ENCODE measurements around the gene FOXL3. TPM values are rescaled to one million over a fixed set of nuclear protein-coding genes. Genes with fewer than 3 reads are reported as not detected.
"Not testable (repeated sequence)": the region's sequence is repeated elsewhere in the genome, so short reads cannot be mapped to it uniquely, and the experiment has no call there.

Gene FOXL3
- total RNA-seq, 1 experiment from 2014 or later: not detected

DNA sequence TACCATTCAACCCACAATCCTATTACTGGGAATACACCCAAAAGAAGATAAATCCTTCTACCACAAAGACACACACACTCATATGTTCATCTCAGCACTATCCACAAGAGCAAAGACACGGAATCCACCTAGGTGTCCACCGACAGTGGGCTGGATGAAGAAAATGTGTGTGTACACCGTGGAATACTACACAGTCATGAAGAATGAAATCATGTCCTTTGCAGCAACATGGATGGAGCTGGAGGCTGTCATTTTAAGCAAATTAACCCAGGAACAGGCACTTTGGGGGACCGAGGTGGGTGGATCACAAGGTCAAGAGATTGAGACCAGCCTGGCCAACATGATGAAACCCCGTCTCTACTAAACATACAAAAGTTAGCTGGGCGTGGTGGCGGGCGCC, 8.3 kb upstream of the FOXL3 start:
- in situ Hi-C loops (cut with HindIII; ENCODE audit: low sequenced_read_pairs): no loop called here
- no peak for DNase-seq (ENCODE audit: low spot score)

DNA sequence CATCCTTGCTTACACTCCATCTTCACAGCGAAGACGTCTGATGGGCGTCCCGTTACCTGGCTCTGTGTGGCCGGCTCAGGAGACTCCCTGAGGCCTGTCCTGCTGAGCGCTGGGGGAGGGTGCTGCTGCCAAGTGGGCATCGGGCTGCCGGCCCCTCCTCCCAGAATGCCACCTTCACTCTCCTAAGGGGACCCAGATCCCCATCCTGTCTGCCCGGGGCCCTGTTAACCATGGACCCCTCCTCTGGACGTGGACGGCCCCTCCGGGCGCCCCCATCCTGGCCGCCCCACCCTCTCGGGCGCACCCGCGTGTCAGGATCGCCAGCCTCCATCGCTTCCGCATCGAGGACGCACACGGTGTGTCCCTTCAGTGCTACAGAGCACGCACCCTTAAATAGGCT, 7.3 kb upstream of the FOXL3 start:
- in situ Hi-C loops (cut with HindIII; ENCODE audit: low sequenced_read_pairs): no loop called here
- DNase-seq (ENCODE audit: low spot score): no peak

- DNase-seq (ENCODE audit: low spot score): no peak
- in situ Hi-C loops (cut with HindIII; ENCODE audit: low sequenced_read_pairs): no loop called here
Measured at GRCh38 chr7:284762-285722, 4.9 kb upstream of the FOXL3 start.

- in situ Hi-C loops (cut with HindIII; ENCODE audit: low sequenced_read_pairs): no loop called here
- no peak for DNase-seq (ENCODE audit: low spot score)
Measured at GRCh38 chr7:285731-286130, 4.2 kb upstream of the FOXL3 start.

DNA sequence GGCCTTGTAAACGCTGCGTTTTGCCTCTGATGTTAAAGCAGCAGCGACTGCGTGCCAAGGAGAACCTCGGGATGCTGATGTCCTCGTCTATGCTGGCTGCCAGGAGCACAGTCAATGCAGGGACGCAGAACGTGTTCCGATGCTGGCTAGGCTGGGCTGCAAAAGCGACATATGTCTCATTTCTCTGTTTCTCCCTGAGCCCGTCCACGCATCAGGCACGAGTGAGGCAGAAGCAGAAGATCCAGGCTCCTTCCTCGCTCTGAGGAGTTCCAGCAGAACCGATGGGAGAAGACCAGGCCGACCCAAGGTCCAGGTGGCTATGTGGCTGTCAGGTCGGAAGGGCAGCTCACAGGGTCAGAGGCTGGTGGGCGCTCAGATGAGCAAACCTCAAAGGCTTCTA, 3.7 kb upstream of the FOXL3 start:
- DNase-seq (ENCODE audit: low spot score): no peak
- in situ Hi-C loops (cut with HindIII; ENCODE audit: low sequenced_read_pairs): no loop called here

- in situ Hi-C loops (cut with HindIII; ENCODE audit: low sequenced_read_pairs): no loop called here
- DNase-seq (ENCODE audit: low spot score): no peak
Measured at GRCh38 chr7:288671-289101, 1.3 kb upstream of the FOXL3 start.

- no peak for DNase-seq (ENCODE audit: low spot score)
- in situ Hi-C loops (cut with HindIII; ENCODE audit: low sequenced_read_pairs): no loop called here
Measured at GRCh38 chr7:289209-289755, 688 bp upstream of the FOXL3 start.

GRCh38 chr7:290554-291372, 793 bp downstream of the FOXL3 start:
- in situ Hi-C loops (cut with HindIII; ENCODE audit: low sequenced_read_pairs): no loop called here
- no peak for DNase-seq (ENCODE audit: low spot score)

DNA sequence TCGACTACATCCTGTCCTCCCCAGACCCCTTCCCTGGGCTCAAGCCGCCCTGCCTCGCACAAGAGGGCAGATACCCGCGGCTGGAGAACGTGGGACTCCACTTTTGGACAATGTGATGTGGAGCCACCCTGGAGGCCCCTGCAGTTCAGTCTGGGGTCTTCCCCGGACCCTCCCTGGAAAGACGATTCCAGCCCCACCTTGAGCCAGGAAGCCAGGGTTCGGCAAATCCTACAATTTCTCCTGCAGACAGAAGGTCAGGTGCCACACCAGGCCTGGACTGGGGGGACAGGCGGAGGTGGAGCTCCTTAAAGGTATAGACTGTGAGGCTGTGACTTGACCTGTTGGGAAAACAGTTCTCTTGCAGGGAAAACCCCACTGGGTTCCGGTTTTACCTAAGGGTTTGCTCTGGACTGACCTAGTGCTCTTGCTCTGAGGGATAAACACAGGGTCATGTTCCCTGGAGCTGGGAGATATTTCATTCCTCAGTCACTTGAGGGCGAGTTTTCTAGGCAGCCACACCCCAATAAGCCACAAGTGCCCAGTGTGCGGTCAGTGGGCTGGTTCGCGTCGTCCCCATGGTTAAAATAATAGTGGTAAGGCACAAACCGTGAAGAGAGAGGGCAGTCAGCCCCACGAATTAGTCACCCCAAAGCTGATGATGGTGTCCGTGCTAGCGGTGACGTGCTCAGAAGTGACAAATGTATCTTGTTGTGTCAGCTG, 1.6 kb downstream of the FOXL3 start:
- in situ Hi-C loops (cut with HindIII; ENCODE audit: low sequenced_read_pairs): no loop called here
- DNase-seq (ENCODE audit: low spot score): no peak

- DNase-seq (ENCODE audit: low spot score): no peak
- in situ Hi-C loops (cut with HindIII; ENCODE audit: low sequenced_read_pairs): no loop called here
Measured at GRCh38 chr7:292226-292625, 2.3 kb downstream of the FOXL3 start.

DNA sequence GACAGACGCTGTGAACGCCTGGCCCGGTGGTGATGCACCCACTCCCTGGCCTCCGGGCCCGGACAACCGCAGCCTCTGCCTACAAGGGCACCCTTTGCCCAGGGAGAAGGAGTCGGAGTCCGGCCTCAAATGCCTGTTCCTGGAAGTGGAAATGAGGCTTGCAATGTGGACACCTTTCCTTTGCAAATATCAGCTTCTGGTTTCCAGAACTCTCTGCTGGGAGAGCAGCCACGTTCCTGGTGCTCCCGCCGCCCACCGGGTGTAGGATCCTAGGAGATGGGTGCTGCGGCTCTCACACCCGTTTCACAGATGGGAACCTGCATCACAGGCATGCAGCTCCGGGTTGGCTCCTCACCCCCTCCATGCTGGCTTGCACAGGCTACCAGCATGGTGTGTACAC, 2.9 kb downstream of the FOXL3 start:
- in situ Hi-C loops (cut with HindIII; ENCODE audit: low sequenced_read_pairs): no loop called here
- no peak for DNase-seq (ENCODE audit: low spot score)

- no peak for DNase-seq (ENCODE audit: low spot score)
- in situ Hi-C loops (cut with HindIII; ENCODE audit: low sequenced_read_pairs): no loop called here
Measured at GRCh38 chr7:293681-294439, 3.9 kb downstream of the FOXL3 start.

- in situ Hi-C loops (cut with HindIII; ENCODE audit: low sequenced_read_pairs): no loop called here
- no peak for DNase-seq (ENCODE audit: low spot score)
Measured at GRCh38 chr7:294440-295154, 4.6 kb downstream of the FOXL3 start.

DNA sequence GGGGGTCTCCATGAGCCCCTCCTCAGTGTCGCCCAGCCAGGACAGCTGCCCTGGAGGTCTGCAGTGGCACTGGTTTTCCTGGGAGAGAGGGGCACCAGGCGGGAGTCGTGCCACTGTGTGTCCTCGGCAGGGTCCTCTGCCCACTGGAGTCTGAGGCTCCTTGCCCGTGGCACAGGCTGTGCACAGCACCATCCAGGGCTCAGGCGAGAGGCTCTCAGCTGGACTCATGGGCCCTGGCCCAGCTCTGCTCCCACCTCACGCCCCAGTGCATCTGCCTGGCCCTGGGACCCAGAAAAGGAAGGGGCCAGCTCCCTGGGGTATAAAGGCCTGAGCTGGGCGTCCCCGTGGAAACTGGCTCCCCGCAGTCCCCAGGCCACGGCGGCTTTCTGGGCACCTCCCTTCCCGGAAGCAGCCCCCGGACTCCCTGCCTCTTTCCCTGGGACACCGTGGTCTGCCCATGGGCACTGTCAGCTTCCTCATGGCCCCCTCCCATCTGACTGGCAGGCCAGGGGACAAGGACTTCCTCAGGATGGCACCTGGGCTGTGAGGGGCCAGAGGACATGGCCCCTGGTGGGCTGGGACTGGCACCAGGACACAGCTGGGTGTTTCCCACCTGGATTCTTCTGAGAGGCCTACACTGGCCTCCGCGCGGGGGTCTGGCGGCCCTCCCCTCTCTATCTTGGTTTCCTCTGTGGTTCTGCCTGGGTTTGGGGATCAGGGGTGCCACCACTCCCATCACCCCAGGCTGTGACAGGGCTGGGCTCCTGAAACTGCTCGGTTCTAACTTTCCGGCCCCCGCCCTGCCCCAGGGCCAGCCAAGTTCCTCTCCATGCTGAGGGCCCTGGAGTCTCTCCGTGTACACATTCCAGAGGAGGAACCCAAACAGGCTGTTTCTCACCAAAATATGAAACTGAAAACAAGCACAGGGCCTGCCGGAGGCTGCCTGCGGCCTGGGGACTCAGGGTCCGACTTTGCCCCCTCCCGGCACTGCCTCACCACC, 5.5 kb downstream of the FOXL3 start:
- DNase-seq (ENCODE audit: low spot score): no peak
- in situ Hi-C loops (cut with HindIII; ENCODE audit: low sequenced_read_pairs): no loop called here

DNA sequence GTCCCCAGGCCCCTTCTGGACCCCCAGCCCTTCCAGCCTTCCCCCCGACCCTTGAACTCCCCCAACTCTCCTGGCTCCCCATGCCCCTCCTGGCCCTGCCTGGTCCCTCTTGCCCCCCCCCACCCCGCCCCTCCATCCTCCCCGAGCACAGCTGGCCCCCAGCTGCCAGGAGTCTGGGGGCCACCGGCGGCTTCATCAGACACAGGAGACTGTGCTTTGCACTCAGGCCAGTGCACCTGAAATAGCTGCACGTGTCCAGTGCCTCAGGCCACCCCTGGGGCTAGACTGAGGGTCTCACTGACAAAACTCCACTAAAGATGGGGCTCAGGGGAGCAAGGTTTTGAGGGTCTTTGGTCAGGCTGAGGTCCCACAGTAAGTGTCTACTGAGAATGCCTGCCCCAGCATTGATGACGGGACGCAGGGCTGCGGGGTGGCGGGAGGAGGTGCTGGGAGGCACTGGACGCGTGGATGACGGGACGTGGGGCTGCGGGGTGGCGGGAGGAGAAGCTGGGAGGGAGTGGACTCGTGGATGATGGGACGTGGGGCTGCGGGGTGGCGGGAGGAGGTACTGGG, 6.5 kb downstream of the FOXL3 start:
- DNase-seq (ENCODE audit: low spot score): no peak
- in situ Hi-C loops (cut with HindIII; ENCODE audit: low sequenced_read_pairs): no loop called here

- in situ Hi-C loops (cut with HindIII; ENCODE audit: low sequenced_read_pairs): not testable (repeated sequence)
Measured at GRCh38 chr7:297141-297540, 7.2 kb downstream of the FOXL3 start.

More at GRCh38 chr7:297141-297540, 7.2 kb downstream of the FOXL3 start:
- not testable (repeated sequence) for DNase-seq (ENCODE audit: low spot score)

Data from G401 (cell line).